Right lobe of liver (tissue), 4 donors: Measurements from ENCODE around the gene OSBPL9.

Source experiments
- POLR2A ChIP-seq: fragments of 450-650 bp; IDR thresholded peaks from one replicate; pipeline ENCODE4 v1.6.1; 2017; ENCODE audit warnings: antibody characterized with exemption, mild to moderate bottlenecking
- TF ChIP-seq, protein P1 (sequence below), 4 donors: fragments of 200-600 bp in 3 of 4; fragments of 450-650 bp in 1 of 4; IDR thresholded peaks; one replicate each; pipeline versions ENCODE4 v1.5.1 to v1.8.0; 2016 to 2022; ENCODE audit warnings: antibody characterized with exemption in 4 of 4, mild to moderate bottlenecking in 2 of 4
- donor health status: DM: no; HTN: no; CAD: no.
- donor health status: DM: no; HTN: no; CAD: no.
- donor health status: DM: no; HTN: yes; CAD: no.

DNA sequence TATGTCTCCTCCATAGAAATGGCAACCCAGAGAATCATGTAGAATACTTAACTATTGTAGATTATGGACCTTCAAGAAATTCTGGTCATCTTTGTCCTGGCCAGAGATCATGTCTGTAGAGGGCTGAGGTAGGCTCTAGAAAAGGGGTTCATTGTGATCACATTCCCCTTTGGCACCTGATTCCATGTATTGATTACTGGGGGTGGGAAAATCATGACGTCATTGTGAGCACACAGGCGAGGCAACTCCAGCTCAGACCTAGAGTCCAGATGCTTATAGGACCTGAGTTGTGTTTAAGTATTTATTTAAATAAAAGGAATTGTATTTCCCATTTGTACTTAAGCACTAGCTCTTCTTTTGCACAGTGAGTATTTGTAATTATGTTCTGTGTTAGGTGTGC, 93.1 kb downstream of the OSBPL9 start:
- TF ChIP-seq, protein P1, sequence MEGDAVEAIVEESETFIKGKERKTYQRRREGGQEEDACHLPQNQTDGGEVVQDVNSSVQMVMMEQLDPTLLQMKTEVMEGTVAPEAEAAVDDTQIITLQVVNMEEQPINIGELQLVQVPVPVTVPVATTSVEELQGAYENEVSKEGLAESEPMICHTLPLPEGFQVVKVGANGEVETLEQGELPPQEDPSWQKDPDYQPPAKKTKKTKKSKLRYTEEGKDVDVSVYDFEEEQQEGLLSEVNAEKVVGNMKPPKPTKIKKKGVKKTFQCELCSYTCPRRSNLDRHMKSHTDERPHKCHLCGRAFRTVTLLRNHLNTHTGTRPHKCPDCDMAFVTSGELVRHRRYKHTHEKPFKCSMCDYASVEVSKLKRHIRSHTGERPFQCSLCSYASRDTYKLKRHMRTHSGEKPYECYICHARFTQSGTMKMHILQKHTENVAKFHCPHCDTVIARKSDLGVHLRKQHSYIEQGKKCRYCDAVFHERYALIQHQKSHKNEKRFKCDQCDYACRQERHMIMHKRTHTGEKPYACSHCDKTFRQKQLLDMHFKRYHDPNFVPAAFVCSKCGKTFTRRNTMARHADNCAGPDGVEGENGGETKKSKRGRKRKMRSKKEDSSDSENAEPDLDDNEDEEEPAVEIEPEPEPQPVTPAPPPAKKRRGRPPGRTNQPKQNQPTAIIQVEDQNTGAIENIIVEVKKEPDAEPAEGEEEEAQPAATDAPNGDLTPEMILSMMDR (IDR thresholded peaks at IDR 0.05) = no peak
- no peak for TF ChIP-seq POLR2A
